HepG2 (cell line): ENCODE data around the gene CNNM4. TPM values are rescaled to one million over a fixed set of nuclear protein-coding genes. Genes with fewer than 3 reads are reported as not detected.

Source experiments
- ARNTL ChIP-seq: sonication (generic); formaldehyde crosslinking; IDR thresholded peaks from 2 replicates; pipeline ENCODE4 v1.4.0; 2020; ENCODE audit warnings: mild to moderate bottlenecking, missing genetic modification reagents
- ATF2 ChIP-seq: sonication (generic); formaldehyde crosslinking; IDR thresholded peaks from 2 replicates; pipeline ENCODE4 v1.4.0; 2020; ENCODE audit warnings: missing genetic modification reagents
- CENPX ChIP-seq: sonication (generic); formaldehyde crosslinking; IDR thresholded peaks from 2 replicates; pipeline ENCODE4 v1.9.0; 2021; ENCODE audit warnings: mild to moderate bottlenecking, missing genetic modification reagents, moderate library complexity
- GLMP ChIP-seq: sonication (generic); formaldehyde crosslinking; IDR thresholded peaks from 2 replicates; pipeline ENCODE4 v1.9.0; 2021; ENCODE audit warnings: missing genetic modification reagents, mild to moderate bottlenecking, borderline replicate concordance
- HNF1A ChIP-seq, 2 experiments: sonication (generic) in 1 of 2; formaldehyde crosslinking in 1 of 2; IDR thresholded peaks; 2 replicates each; pipeline versions ENCODE4 v1.4.0 to v1.6.1; 2016 to 2020; ENCODE audit warnings: borderline replicate concordance in 1 of 2, low read depth in 1 of 2, mild to moderate bottlenecking in 1 of 2, missing genetic modification reagents in 1 of 2
- JUNB ChIP-seq: sonication (generic); formaldehyde crosslinking; IDR thresholded peaks from 2 replicates; pipeline ENCODE4 v1.8.0; 2022; ENCODE audit warnings: missing genetic modification reagents, mild to moderate bottlenecking, borderline replicate concordance
- KLF6 ChIP-seq: IDR thresholded peaks from 2 replicates; pipeline ENCODE4 v1.8.0; 2016; ENCODE audit warnings: missing biosample characterization, missing genetic modification reagents
- PPARG ChIP-seq: conservative IDR thresholded peaks from 2 replicates; pipeline ENCODE4 v1.6.1; 2016; ENCODE audit warnings: missing biosample characterization, missing genetic modification reagents
- RBAK ChIP-seq: sonication (generic); formaldehyde crosslinking; IDR thresholded peaks from 2 replicates; pipeline ENCODE4 v1.5.1; 2020; ENCODE audit warnings: mild to moderate bottlenecking, missing genetic modification reagents
- RXRB ChIP-seq: IDR thresholded peaks from 2 replicates; pipeline ENCODE4 v1.6.1; 2016; ENCODE audit warnings: borderline replicate concordance, missing genetic modification reagents, missing compliant biosample characterization
- THAP11 ChIP-seq: IDR thresholded peaks from 2 replicates; pipeline ENCODE4 v1.6.1; 2016; ENCODE audit warnings: missing biosample characterization, missing genetic modification reagents
- ZBTB26 ChIP-seq: IDR thresholded peaks from 2 replicates; pipeline ENCODE4 v1.6.1; 2016; ENCODE audit warnings: missing compliant biosample characterization, missing genetic modification reagents, borderline replicate concordance
- ZBTB44 ChIP-seq: sonication (generic); formaldehyde crosslinking; IDR thresholded peaks from 2 replicates; pipeline ENCODE4 v1.4.0; 2020; ENCODE audit warnings: missing genetic modification reagents
- ZFAT ChIP-seq: sonication (generic); formaldehyde crosslinking; conservative IDR thresholded peaks from 2 replicates; pipeline ENCODE4 v1.8.1; 2023; ENCODE audit warnings: missing genetic modification reagents, inconsistent platforms
- ZNF160 ChIP-seq: sonication (generic); formaldehyde crosslinking; IDR thresholded peaks from 2 replicates; pipeline ENCODE4 v1.8.0; 2022; ENCODE audit warnings: mild to moderate bottlenecking, inconsistent platforms, missing genetic modification reagents
- ZNF275 ChIP-seq: sonication (generic); formaldehyde crosslinking; IDR thresholded peaks from 2 replicates; pipeline ENCODE4 v1.8.0; 2022; ENCODE audit warnings: missing genetic modification reagents, mild to moderate bottlenecking, inconsistent platforms, borderline replicate concordance
- ZNF556 ChIP-seq: sonication (generic); formaldehyde crosslinking; IDR thresholded peaks from 2 replicates; pipeline ENCODE4 v1.4.0; 2020; ENCODE audit warnings: mild to moderate bottlenecking, missing genetic modification reagents, borderline replicate concordance
- ZNF570 ChIP-seq: sonication (generic); formaldehyde crosslinking; IDR thresholded peaks from 2 replicates; pipeline ENCODE4 v1.4.0; 2020; ENCODE audit warnings: mild to moderate bottlenecking, missing genetic modification reagents, borderline replicate concordance
- ZNF720 ChIP-seq: sonication (generic); formaldehyde crosslinking; IDR thresholded peaks from 2 replicates; pipeline ENCODE4 v1.4.0; 2020; ENCODE audit warnings: missing genetic modification reagents
- polyA plus RNA-seq, 8 experiments: library from polyadenylated mRNA; depleted of rRNA in 3 of 8; stranded (reverse) in 7 of 8; unstranded in 1 of 8; fragments of >200 nt; fragmentation: Illumina TruSeq in 4 of 8; extraction: Trizol in 4 of 8; gene quantifications; 2 replicates each; pipeline versions ENCODE4 v1.2.1 to v1.2.3, GENCODE V29; 2011 to 2016; ENCODE audit warnings: low read depth in 4 of 8, missing spikeins in 1 of 8, mixed read lengths in 1 of 8; ENCODE audit not compliant: insufficient read depth in 1 of 8
- total RNA-seq, 5 experiments: library from RNA; depleted of rRNA; stranded (reverse); fragments of >200 nt; fragmentation: Illumina TruSeq; extraction: Trizol; gene quantifications; 2 replicates each; pipeline ENCODE4 v1.2.3, GENCODE V29; 2016; ENCODE audit warnings: low read depth in 1 of 5

Gene CNNM4
- total and polyA plus RNA-seq, 2 of the 13 experiments (the other 11 are each of a cell fraction or from before 2014, with no cell fraction given), result 5.9 to 8.4 TPM

GRCh38 chr2:96810783-96811192 is 50.1 kb downstream of the CNNM4 start (continued):
- TF ChIP-seq HNF1A (IDR thresholded peaks at IDR 0.05; ENCODE audit: low read depth) (no peak), HNF1A (CRISPR knock-in tag; IDR thresholded peaks at IDR 0.05; ENCODE audit: borderline replicate concordance) (no peak), CENPX (CRISPR knock-in tag) (no peak), ZBTB26 (CRISPR knock-in tag) (no peak), KLF6 (CRISPR knock-in tag) (0 out of 2 replicates have a peak, but pooled peaks have one; percentile 38), ZBTB44 (CRISPR knock-in tag) (no peak), JUNB (CRISPR knock-in tag) (no peak), ZNF275 (CRISPR knock-in tag) (no peak), THAP11 (CRISPR knock-in tag) (peak; percentile 35; the same call in 1 of the 2 replicates), ZNF570 (CRISPR knock-in tag) (no peak), GLMP (CRISPR knock-in tag) (no peak), RXRB (CRISPR knock-in tag) (no peak; the same call in 1 of the 2 replicates), ZNF720 (CRISPR knock-in tag) (no peak), ZNF556 (CRISPR knock-in tag) (peak; percentile 81; the same call in 1 of the 2 replicates), ZFAT (CRISPR knock-in tag) (no peak), PPARG (0 out of 2 replicates have a peak, but pooled peaks have one; percentile 13), RBAK (CRISPR knock-in tag) (no peak), ATF2 (CRISPR knock-in tag) (no peak), ARNTL (peak; percentile 81; the same call in 1 of the 2 replicates), ZNF160 (CRISPR knock-in tag) (no peak)
